Measurements from ENCODE around the gene MPRIP.
"Not testable (repeated sequence)": the region's sequence is repeated elsewhere in the genome, so short reads cannot be mapped to it uniquely, and the experiment has no call there.

The MPRIP gene

GRCh38 chr17:17042384-17042736 is at the start of gene MPRIP:
Gene MPRIP, plus strand, starts transcription at chr17:17042457. Its CDS starts 392 bp downstream, at chr17:17042849.
- DNase-seq: no peak

GRCh38 chr17:16994631-16995030 is 47.6 kb upstream of the MPRIP start:
- DNase-seq: no peak

GRCh38 chr17:16995930-16996329 is 46.3 kb upstream of the MPRIP start:
- no peak for DNase-seq

GRCh38 chr17:16996726-16997125 is 45.5 kb upstream of the MPRIP start:
- not testable (repeated sequence) for DNase-seq

- DNase-seq: peak; percentile 45
Observed at GRCh38 chr17:16997514-16998429, 44.5 kb upstream of the MPRIP start.

- no peak for DNase-seq
Observed at GRCh38 chr17:16999931-17000625, 42.2 kb upstream of the MPRIP start.

GRCh38 chr17:17001076-17001777 is 41.0 kb upstream of the MPRIP start:
- DNase-seq: no peak

- DNase-seq: peak; percentile 89
Observed at GRCh38 chr17:17001874-17002520, 40.3 kb upstream of the MPRIP start.

GRCh38 chr17:17002731-17003715 is 39.2 kb upstream of the MPRIP start:
- DNase-seq: not testable (repeated sequence)

GRCh38 chr17:17004251-17004996 is 37.8 kb upstream of the MPRIP start:
- no peak for DNase-seq

GRCh38 chr17:17004997-17005614 is 37.2 kb upstream of the MPRIP start:
- not testable (repeated sequence) for DNase-seq

GRCh38 chr17:17007891-17008290 is 34.4 kb upstream of the MPRIP start:
- not testable (repeated sequence) for DNase-seq

GRCh38 chr17:17008621-17009397 is 33.4 kb upstream of the MPRIP start:
- DNase-seq: not testable (repeated sequence)

GRCh38 chr17:17009972-17010371 is 32.3 kb upstream of the MPRIP start:
- not testable (repeated sequence) for DNase-seq

GRCh38 chr17:17010545-17011034 is 31.7 kb upstream of the MPRIP start:
- not testable (repeated sequence) for DNase-seq

GRCh38 chr17:17011043-17011907 is 31.0 kb upstream of the MPRIP start:
- DNase-seq: not testable (repeated sequence)

- not testable (repeated sequence) for DNase-seq
Observed at GRCh38 chr17:17013828-17014747, 28.2 kb upstream of the MPRIP start.

All from hematopoietic multipotent progenitor cell treated with erythropoietin and hydrocortisone succinate and interleukin-3 and kit ligand, for 6 days (in vitro differentiated cells).